Measurements from ENCODE around the gene LAIR1. TPM values are rescaled to one million over a fixed set of nuclear protein-coding genes. Genes with fewer than 3 reads are reported as not detected.

Gene LAIR1
- total RNA-seq: 10 to 100 TPM; 54.0 to 59.3 TPM

DNA sequence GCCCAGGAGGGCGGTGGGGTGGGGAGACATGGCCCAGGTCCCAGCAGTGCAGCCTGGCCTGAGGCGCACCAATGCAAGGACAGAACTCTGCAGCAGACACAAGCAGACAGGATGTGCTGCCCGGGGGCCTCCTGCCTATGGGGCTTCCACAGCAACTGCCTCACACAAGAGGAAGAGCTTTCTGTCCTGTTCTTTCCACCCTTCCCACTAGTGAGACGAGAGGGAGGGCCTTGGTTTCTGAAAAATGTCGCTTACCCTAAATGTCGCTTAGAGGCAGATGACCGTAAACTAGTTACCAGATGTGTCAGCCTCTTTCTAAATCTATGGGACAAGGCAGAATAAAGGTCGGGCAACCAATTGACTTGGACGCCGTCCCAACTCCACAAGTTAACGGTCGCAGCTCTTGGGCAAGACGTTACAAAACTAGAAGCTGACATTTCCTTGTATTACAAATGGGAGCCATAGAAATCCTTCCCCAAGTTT lies at the start of gene LAIR1:
TSS of gene LAIR1 (minus strand) at position 157 of the 483 bp plus-strand sequence. CDS start at position 30, 127 bp downstream.
- peaks cover 18% of the 10 kb centered on the region for H3K27me3 Mint-ChIP-seq
- CTCF ChIA-PET: interaction anchor here (1.0 kb wide), 1 partner anchor 26 kb away, joined by 4 read pairs; no protein-coding TSS in a partner anchor
- no peaks in the 10 kb centered on the region for H3K9me3 Mint-ChIP-seq
- H3K4me1 Mint-ChIP-seq: peaks cover 66% of the 10 kb centered on the region
- peak within 1 kb of the TSS; percentile 91 for H3K4me3 Mint-ChIP-seq
- peaks cover 39% of the 10 kb centered on the region for H3K36me3 Mint-ChIP-seq (ENCODE audit: low read depth)
- peak; percentile 61 for DNase-seq
- peak within 1 kb of the TSS; percentile 93 for H3K27ac Mint-ChIP-seq
- POLR2A ChIA-PET: no interaction called here

DNA sequence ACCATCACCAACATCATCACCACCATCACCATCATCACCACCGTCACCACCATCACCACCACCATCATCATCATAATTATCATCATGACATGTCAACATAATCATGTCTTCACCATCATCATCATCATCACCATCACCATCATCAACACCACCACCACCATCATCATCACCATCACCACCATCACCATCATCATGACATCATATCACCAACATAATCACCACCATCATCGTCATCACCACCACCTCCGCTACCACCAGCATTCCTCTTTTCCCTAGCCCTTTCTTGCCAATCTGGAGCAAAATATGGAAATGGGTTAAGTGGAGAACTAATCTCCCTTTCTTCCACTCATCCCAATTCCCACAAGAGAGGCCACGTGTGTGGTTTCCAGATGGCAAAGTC lies 49.4 kb upstream of the LAIR1 start:
- Mint-ChIP-seq H3K27me3 (peaks cover 34% of the 10 kb centered on the region), H3K4me1 (peaks cover 15% of the 10 kb centered on the region), H3K36me3 (ENCODE audit: low read depth) (peaks cover 1% of the 10 kb centered on the region), H3K9me3 (peaks cover 6% of the 10 kb centered on the region), H3K27ac (peak overlapping the region; percentile 31), H3K4me3 (no peak overlapping the region)
- CTCF ChIA-PET: no interaction called here
- no peak for DNase-seq
- POLR2A ChIA-PET: no interaction called here

DNA sequence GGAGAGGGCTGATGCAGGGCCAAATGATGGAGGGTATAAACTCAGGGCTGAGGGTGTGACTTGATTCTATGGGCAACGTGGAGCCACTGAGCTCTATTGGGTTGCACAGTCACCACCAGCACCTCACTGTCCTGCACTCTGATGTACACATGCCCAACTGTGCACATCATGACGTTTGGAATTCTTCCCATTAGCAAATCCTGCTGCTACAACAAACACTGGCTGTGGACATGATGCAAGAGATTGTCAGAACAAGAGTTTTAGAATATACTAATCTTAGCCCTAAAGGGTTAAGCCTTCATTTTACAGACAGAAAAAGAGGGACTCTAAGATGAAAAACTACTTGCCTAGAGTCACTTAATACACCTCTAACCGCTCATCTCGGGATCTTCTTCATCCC lies 48.1 kb upstream of the LAIR1 start:
- Mint-ChIP-seq H3K4me1 (peaks cover 9% of the 10 kb centered on the region), H3K27ac (no peak overlapping the region), H3K36me3 (ENCODE audit: low read depth) (peaks cover 3% of the 10 kb centered on the region), H3K4me3 (no peak overlapping the region), H3K27me3 (peaks cover 34% of the 10 kb centered on the region), H3K9me3 (peaks cover 9% of the 10 kb centered on the region)
- CTCF ChIA-PET: interaction anchor here (1.0 kb wide), 1 partner anchor 24 kb away, joined by 3 read pairs; no protein-coding TSS in a partner anchor
- POLR2A ChIA-PET: no interaction called here
- DNase-seq: no peak

- ChIA-PET POLR2A (no interaction called here), CTCF (interaction anchor here (2.1 kb wide), 1 partner anchor 10 kb away, joined by 5 read pairs; no protein-coding TSS in a partner anchor)
Measured at GRCh38 chr19:54411033-54411432, 46.3 kb upstream of the LAIR1 start.

GRCh38 chr19:54408456-54409026 lies 43.8 kb upstream of the LAIR1 start:
- H3K27ac Mint-ChIP-seq: peak overlapping the region; percentile 74
- peaks cover 14% of the 10 kb centered on the region for H3K27me3 Mint-ChIP-seq
- H3K36me3 Mint-ChIP-seq (ENCODE audit: low read depth): peaks cover 6% of the 10 kb centered on the region
- H3K4me1 Mint-ChIP-seq: no peaks in the 10 kb centered on the region
- ChIA-PET POLR2A (no interaction called here), CTCF (interaction anchor here (0.6 kb wide), 1 partner anchor 893 kb away, joined by 3 read pairs; no protein-coding TSS in a partner anchor)
- peaks cover 14% of the 10 kb centered on the region for H3K9me3 Mint-ChIP-seq
- H3K4me3 Mint-ChIP-seq: no peak overlapping the region
- no peak for DNase-seq

More at GRCh38 chr19:54411033-54411432, 46.3 kb upstream of the LAIR1 start:
- peaks cover 18% of the 10 kb centered on the region for H3K9me3 Mint-ChIP-seq
- H3K27ac Mint-ChIP-seq: no peak overlapping the region
- H3K36me3 Mint-ChIP-seq (ENCODE audit: low read depth): peaks cover 6% of the 10 kb centered on the region
- H3K4me1 Mint-ChIP-seq: no peaks in the 10 kb centered on the region
- H3K27me3 Mint-ChIP-seq: peaks cover 27% of the 10 kb centered on the region
- H3K4me3 Mint-ChIP-seq: no peak overlapping the region
- DNase-seq: no peak

DNA sequence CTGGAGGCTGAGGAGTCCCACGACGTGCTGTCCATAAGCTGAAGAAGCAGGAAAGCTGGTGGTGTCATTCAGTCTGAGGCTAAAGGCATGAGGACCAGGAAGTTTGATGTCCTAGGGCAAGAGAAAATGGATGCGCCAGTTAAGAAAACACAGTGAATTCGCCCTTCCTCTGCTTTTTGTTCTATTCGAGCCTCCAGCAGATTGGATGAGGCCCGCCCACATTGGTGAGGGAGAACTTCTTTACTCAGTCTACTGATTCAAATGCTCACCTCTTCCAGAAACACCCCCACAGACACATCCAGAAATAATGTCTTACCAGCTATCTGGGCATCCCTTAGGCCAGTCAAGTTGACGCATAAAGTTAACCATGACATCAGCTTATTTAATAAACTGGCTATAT lies 43.0 kb upstream of the LAIR1 start:
- Mint-ChIP-seq H3K9me3 (peaks cover 14% of the 10 kb centered on the region), H3K36me3 (ENCODE audit: low read depth) (peaks cover 6% of the 10 kb centered on the region), H3K4me3 (no peak overlapping the region), H3K27ac (no peak overlapping the region), H3K4me1 (no peaks in the 10 kb centered on the region), H3K27me3 (peaks cover 11% of the 10 kb centered on the region)
- ChIA-PET POLR2A (no interaction called here), CTCF (interaction anchor here (0.6 kb wide), 1 partner anchor 894 kb away, joined by 3 read pairs; no protein-coding TSS in a partner anchor)
- DNase-seq: no peak

DNA sequence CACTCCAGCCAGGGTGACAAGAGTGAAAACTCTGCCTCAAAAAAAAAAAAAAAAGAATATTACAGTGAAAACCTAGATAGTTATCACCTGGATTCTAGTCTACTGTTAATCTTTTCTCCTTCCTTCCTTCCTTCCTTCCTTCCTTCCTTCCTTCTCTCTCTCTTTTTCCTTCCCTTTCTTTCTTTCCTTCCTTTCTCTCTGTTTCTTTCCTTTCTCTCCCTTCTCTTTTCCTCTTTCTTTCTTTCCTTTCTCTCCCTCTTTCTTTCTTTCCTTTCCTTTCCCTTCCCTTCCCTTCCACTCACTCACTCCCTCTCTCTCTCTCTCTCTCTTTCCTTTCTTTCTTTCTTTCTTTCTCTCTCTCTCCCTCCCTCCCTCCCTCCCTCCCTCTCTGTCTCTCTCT lies 40.9 kb upstream of the LAIR1 start:
- Mint-ChIP-seq H3K27ac (no peak overlapping the region), H3K4me3 (no peak overlapping the region), H3K9me3 (peaks cover 14% of the 10 kb centered on the region), H3K4me1 (no peaks in the 10 kb centered on the region), H3K36me3 (ENCODE audit: low read depth) (peaks cover 6% of the 10 kb centered on the region), H3K27me3 (peaks cover 3% of the 10 kb centered on the region)
- ChIA-PET POLR2A (no interaction called here), CTCF (no interaction called here)
- no peak for DNase-seq

GRCh38 chr19:54403054-54403453 lies 38.3 kb upstream of the LAIR1 start:
- POLR2A ChIA-PET: no interaction called here
- Mint-ChIP-seq H3K27me3 (peaks cover 4% of the 10 kb centered on the region), H3K4me1 (no peaks in the 10 kb centered on the region), H3K9me3 (peaks cover 10% of the 10 kb centered on the region), H3K27ac (no peak overlapping the region), H3K36me3 (ENCODE audit: low read depth) (peaks cover 3% of the 10 kb centered on the region), H3K4me3 (no peak overlapping the region)
- CTCF ChIA-PET: no interaction called here
- DNase-seq: no peak

- H3K9me3 Mint-ChIP-seq: no peaks in the 10 kb centered on the region
- CTCF ChIA-PET: interaction anchor here (1.6 kb wide), 1 partner anchor 10 kb away, joined by 4 read pairs; no protein-coding TSS in a partner anchor
- H3K27me3 Mint-ChIP-seq: peaks cover 2% of the 10 kb centered on the region
- no peaks in the 10 kb centered on the region for H3K4me1 Mint-ChIP-seq
- no peak for DNase-seq
- POLR2A ChIA-PET: no interaction called here
- H3K36me3 Mint-ChIP-seq (ENCODE audit: low read depth): no peaks in the 10 kb centered on the region
- no peak overlapping the region for H3K27ac Mint-ChIP-seq
- no peak overlapping the region for H3K4me3 Mint-ChIP-seq
Measured at GRCh38 chr19:54400913-54401312, 36.2 kb upstream of the LAIR1 start.

DNA sequence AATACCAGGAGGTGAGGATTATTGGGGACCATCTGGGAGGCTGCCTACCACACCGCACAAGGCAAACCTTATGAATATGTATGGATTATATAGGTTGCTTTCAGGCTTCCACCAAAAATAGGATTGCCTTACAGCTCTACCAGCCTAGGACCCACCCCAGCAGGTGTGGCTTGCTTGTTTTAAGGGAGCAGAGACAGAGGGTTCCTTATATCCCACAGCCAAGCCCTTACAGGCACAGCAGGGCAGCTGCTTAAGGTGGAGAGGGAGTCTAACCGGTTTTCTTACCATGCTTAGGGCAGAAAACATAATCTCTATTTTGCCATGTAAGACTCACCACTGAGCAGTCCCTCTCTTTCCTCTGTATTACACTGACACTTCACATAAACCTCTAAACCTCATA lies 34.5 kb upstream of the LAIR1 start:
- no peaks in the 10 kb centered on the region for H3K9me3 Mint-ChIP-seq
- no peak overlapping the region for H3K4me3 Mint-ChIP-seq
- no peak overlapping the region for H3K27ac Mint-ChIP-seq
- POLR2A ChIA-PET: no interaction called here
- CTCF ChIA-PET: interaction anchor here (0.6 kb wide), 1 partner anchor 864 kb away, joined by 4 read pairs; no protein-coding TSS in a partner anchor
- no peak for DNase-seq
- H3K4me1 Mint-ChIP-seq: no peaks in the 10 kb centered on the region
- no peaks in the 10 kb centered on the region for H3K36me3 Mint-ChIP-seq (ENCODE audit: low read depth)
- H3K27me3 Mint-ChIP-seq: peaks cover 4% of the 10 kb centered on the region

DNA sequence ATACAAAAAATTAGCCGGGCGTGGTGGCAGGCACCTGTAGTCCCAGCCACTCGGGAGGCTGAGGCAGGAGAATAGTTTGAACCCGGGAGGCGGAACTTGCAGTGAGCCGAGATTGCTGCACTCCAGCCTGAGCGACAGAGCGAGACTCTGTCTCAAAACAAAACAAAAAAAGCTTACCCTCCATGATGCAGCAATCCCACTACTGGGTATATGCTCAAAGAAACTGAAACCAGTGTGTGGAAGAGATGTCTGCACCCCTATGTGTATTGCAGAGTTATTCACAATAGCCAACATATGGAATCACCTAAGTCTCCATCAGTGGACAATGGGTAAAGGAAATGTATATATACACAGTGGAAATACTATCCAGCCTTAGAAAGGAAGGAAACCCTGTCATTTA lies 31.0 kb upstream of the LAIR1 start:
- no peak for DNase-seq
- no peak overlapping the region for H3K4me3 Mint-ChIP-seq
- CTCF ChIA-PET: no interaction called here
- no peak overlapping the region for H3K27ac Mint-ChIP-seq
- H3K36me3 Mint-ChIP-seq (ENCODE audit: low read depth): no peaks in the 10 kb centered on the region
- peaks cover 14% of the 10 kb centered on the region for H3K27me3 Mint-ChIP-seq
- POLR2A ChIA-PET: no interaction called here
- peaks cover 7% of the 10 kb centered on the region for H3K4me1 Mint-ChIP-seq
- no peaks in the 10 kb centered on the region for H3K9me3 Mint-ChIP-seq

DNA sequence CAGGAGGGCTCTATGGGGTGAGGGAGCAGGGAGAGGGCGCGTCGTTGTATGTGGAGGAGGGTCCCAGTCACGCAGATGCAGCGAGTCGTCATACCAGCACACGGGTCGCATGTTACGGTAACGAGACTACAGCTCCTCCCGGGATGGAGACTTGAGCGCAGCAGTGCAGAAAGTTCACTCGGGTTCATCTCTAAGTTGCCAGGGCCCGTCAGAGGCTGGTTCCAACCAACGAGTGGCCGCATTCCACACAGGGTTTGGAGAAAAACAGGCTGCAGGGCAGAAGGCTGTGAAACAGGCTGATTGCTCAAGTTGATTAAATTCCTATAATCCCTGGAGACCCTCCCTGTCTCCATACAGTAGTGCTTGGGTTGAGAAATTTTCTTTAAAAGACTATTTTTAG lies 28.6 kb upstream of the LAIR1 start:
- Mint-ChIP-seq H3K4me1 (peaks cover 28% of the 10 kb centered on the region), H3K9me3 (no peaks in the 10 kb centered on the region), H3K36me3 (ENCODE audit: low read depth) (no peaks in the 10 kb centered on the region), H3K4me3 (no peak overlapping the region), H3K27me3 (peaks cover 14% of the 10 kb centered on the region), H3K27ac (no peak overlapping the region)
- ChIA-PET CTCF (no interaction called here), POLR2A (no interaction called here)
- no peak for DNase-seq

GRCh38 chr19:54392105-54392504 lies 27.4 kb upstream of the LAIR1 start:
- Mint-ChIP-seq H3K27ac (peak overlapping the region; percentile 9), H3K9me3 (no peaks in the 10 kb centered on the region), H3K4me3 (no peak overlapping the region), H3K27me3 (peaks cover 13% of the 10 kb centered on the region), H3K36me3 (ENCODE audit: low read depth) (no peaks in the 10 kb centered on the region), H3K4me1 (peaks cover 40% of the 10 kb centered on the region)
- ChIA-PET POLR2A (no interaction called here), CTCF (interaction anchor here (1.3 to 1.8 kb wide), 2 partner anchors 19 to 186 kb away, joined by 3 to 7 read pairs; no protein-coding TSS in a partner anchor)
- DNase-seq: no peak

All from activated CD4-positive, alpha-beta T cell treated with anti-CD3 and anti-CD28 coated beads, Interleukin-2, amount 10 ng/mL, durations not matched to agents 7 days and 5 days (primary cell).